WTC11 (cell line): ENCODE results near the gene PPP4R3B. TPM values are rescaled to one million over a fixed set of nuclear protein-coding genes. Genes with fewer than 3 reads are reported as not detected.
A peak's percentile ranks its signal among the peaks of the same experiment; 100 is the strongest.
"Not testable (repeated sequence)": the region's sequence is repeated elsewhere in the genome, so short reads cannot be mapped to it uniquely, and the experiment has no call there.

Experiments
- ATAC-seq: fragments of 200-7000 bp; cut with Tn5 transposase; 2 replicates; pipeline ENCODE4 v1.10.0; 2021; ENCODE audit warnings: mild to moderate bottlenecking, moderate library complexity
- CTCF ChIA-PET: fragments of 300-600 bp; sonication (Branson Sonifier 250); formaldehyde crosslinking; loops from one replicate; lab custom pipeline; 2021; ENCODE audit warnings: antibody characterized with exemption; lab: Charles Lee
- POLR2A ChIA-PET: fragments of 350-600 bp; sonication (Branson Sonifier 250); formaldehyde crosslinking; loops from one replicate; lab custom pipeline; 2021; ENCODE audit warnings: antibody characterized with exemption; lab: Charles Lee
- DNase-seq: peaks from one replicate; pipeline ENCODE4 v3.0.0; 2021; ENCODE audit warnings: low spot score
- H3K27ac Mint-ChIP-seq: 2 replicates; pipeline ENCODE4 v1.8.0; 2021; ENCODE audit warnings: mixed read lengths
- H3K27me3 Mint-ChIP-seq: 2 replicates; pipeline ENCODE4 v1.8.0; 2021; ENCODE audit warnings: low read depth, mild to moderate bottlenecking, moderate library complexity, mixed read lengths
- H3K36me3 Mint-ChIP-seq: 2 replicates; pipeline ENCODE4 v1.8.0; 2021; ENCODE audit warnings: mixed read lengths
- H3K4me1 Mint-ChIP-seq: 2 replicates; pipeline ENCODE4 v1.8.0; 2022; ENCODE audit warnings: mixed read lengths
- H3K4me3 Mint-ChIP-seq: 2 replicates; pipeline ENCODE4 v1.8.0; 2021; ENCODE audit warnings: mild to moderate bottlenecking, moderate library complexity, mixed read lengths
- H3K9me3 Mint-ChIP-seq: 2 replicates; pipeline ENCODE4 v1.8.0; 2021; ENCODE audit warnings: mixed read lengths
- CREB1 ChIP-seq: sonication (generic); formaldehyde crosslinking; IDR thresholded peaks from 2 replicates; pipeline ENCODE4 v1.8.0; 2023; ENCODE audit warnings: mild to moderate bottlenecking, missing genetic modification reagents
- EMX1 ChIP-seq: fragments of 250-450 bp; sonication (Bioruptor Pico); IDR thresholded peaks from 2 replicates; pipeline ENCODE4 v1.8.0; 2021; ENCODE audit warnings: mild to moderate bottlenecking
- ESRRA ChIP-seq: sonication (generic); formaldehyde crosslinking; IDR thresholded peaks from 2 replicates; pipeline ENCODE4 v1.8.1; 2022; ENCODE audit warnings: mild to moderate bottlenecking, missing genetic modification reagents, borderline replicate concordance
- JAZF1 ChIP-seq: fragments of 250-450 bp; sonication (Bioruptor Pico); IDR thresholded peaks from 2 replicates; pipeline ENCODE4 v1.9.0; 2021; ENCODE audit warnings: moderate library complexity, mild to moderate bottlenecking, inconsistent platforms
- MXD4 ChIP-seq: fragments of 250-450 bp; sonication (Bioruptor Pico); IDR thresholded peaks from 2 replicates; pipeline ENCODE4 v1.8.0; 2021; ENCODE audit warnings: mild to moderate bottlenecking, moderate library complexity, borderline replicate concordance
- MYBL2 ChIP-seq: sonication (generic); formaldehyde crosslinking; IDR thresholded peaks from 2 replicates; pipeline ENCODE4 v1.8.1; 2023; ENCODE audit warnings: mild to moderate bottlenecking, moderate library complexity, missing genetic modification reagents
- NFATC4 ChIP-seq: fragments of 250-450 bp; sonication (Bioruptor Pico); IDR thresholded peaks from 2 replicates; pipeline ENCODE4 v1.9.0; 2021; ENCODE audit warnings: mild to moderate bottlenecking
- NR1H2 ChIP-seq: sonication (generic); formaldehyde crosslinking; IDR thresholded peaks from 2 replicates; pipeline ENCODE4 v1.9.0; 2021; ENCODE audit warnings: mild to moderate bottlenecking, moderate library complexity, missing genetic modification reagents
- SMAD3 ChIP-seq: sonication (generic); formaldehyde crosslinking; IDR thresholded peaks from 2 replicates; pipeline ENCODE4 v1.8.0; 2022; ENCODE audit warnings: missing genetic modification reagents, mild to moderate bottlenecking, borderline replicate concordance
- SP1 ChIP-seq: sonication (generic); formaldehyde crosslinking; conservative IDR thresholded peaks from 2 replicates; pipeline ENCODE4 v1.8.1; 2022; ENCODE audit warnings: missing genetic modification reagents
- ZBTB21 ChIP-seq: sonication (generic); formaldehyde crosslinking; IDR thresholded peaks from 2 replicates; pipeline ENCODE4 v1.8.1; 2023; ENCODE audit warnings: mild to moderate bottlenecking, missing genetic modification reagents, borderline replicate concordance
- ZNF232 ChIP-seq: sonication (generic); formaldehyde crosslinking; IDR thresholded peaks from 2 replicates; pipeline ENCODE4 v1.8.0; 2022; ENCODE audit warnings: mild to moderate bottlenecking, missing genetic modification reagents
- total RNA-seq: library from RNA; stranded (reverse); gene quantifications from 3 replicates; pipeline ENCODE4 v1.2.3, GENCODE V29; 2021
- TF ChIP-seq, protein P1 (sequence below): sonication (generic); formaldehyde crosslinking; IDR thresholded peaks from 2 replicates; pipeline ENCODE4 v1.8.0; 2022; ENCODE audit warnings: mild to moderate bottlenecking, missing genetic modification reagents
- TF ChIP-seq, protein P2 (sequence below): fragments of 250-450 bp; sonication (Bioruptor Pico); IDR thresholded peaks from 2 replicates; pipeline ENCODE4 v1.8.0; 2021; ENCODE audit warnings: mild to moderate bottlenecking
- TF ChIP-seq, protein P3 (sequence below): sonication (generic); formaldehyde crosslinking; IDR thresholded peaks from 2 replicates; pipeline ENCODE4 v1.8.1; 2023; ENCODE audit warnings: mild to moderate bottlenecking, missing genetic modification reagents, moderate library complexity
- TF ChIP-seq, protein P4 (sequence below): sonication (generic); formaldehyde crosslinking; conservative IDR thresholded peaks from 2 replicates; pipeline ENCODE4 v1.8.1; 2023; ENCODE audit warnings: mild to moderate bottlenecking, low read depth, missing genetic modification reagents, moderate library complexity
- TF ChIP-seq, protein P5 (sequence below): sonication (generic); formaldehyde crosslinking; IDR thresholded peaks from 2 replicates; pipeline ENCODE4 v1.8.1; 2022; ENCODE audit warnings: mild to moderate bottlenecking, moderate library complexity, missing genetic modification reagents
- TF ChIP-seq, protein P6 (sequence below): sonication (generic); formaldehyde crosslinking; IDR thresholded peaks from 2 replicates; pipeline ENCODE4 v1.8.1; 2023; ENCODE audit warnings: mild to moderate bottlenecking, moderate library complexity, missing genetic modification reagents
- TF ChIP-seq, protein P7 (sequence below): fragments of 200-600 bp; IDR thresholded peaks from 2 replicates; pipeline ENCODE4 v1.8.0; 2022; ENCODE audit warnings: antibody characterized with exemption

PPP4R3B gene
- total RNA-seq, 1 experiment from 2014 or later, result 39.0 TPM

DNA sequence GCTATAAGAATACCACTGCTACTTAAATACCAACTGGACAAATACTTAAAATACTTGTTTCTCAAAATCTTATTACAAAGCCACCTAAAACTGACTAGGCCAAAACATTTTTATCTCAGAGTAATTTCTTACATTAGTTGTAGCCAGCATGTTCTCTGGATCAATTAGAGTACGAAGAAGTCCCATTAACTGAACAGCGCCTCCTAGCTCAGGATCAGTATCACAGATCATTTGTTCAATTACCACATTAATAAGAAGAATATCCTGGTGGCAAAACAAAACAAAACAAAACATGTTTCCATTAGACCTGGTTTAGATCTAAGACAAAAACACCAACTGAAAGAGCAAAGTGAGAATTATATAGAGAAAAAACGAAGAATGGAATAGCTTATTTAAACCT is 36.0 kb downstream of the PPP4R3B start:
- CTCF ChIA-PET, result interaction anchor here (0.8 to 1.3 kb wide), 7 partner anchors 9 to 62 kb away, joined by 3 to 4 read pairs (median 3); partner anchors contain the start of gene CFAP36
- H3K4me1 Mint-ChIP-seq, result no peaks in the 10 kb centered on the region
- TF ChIP-seq, protein P1, sequence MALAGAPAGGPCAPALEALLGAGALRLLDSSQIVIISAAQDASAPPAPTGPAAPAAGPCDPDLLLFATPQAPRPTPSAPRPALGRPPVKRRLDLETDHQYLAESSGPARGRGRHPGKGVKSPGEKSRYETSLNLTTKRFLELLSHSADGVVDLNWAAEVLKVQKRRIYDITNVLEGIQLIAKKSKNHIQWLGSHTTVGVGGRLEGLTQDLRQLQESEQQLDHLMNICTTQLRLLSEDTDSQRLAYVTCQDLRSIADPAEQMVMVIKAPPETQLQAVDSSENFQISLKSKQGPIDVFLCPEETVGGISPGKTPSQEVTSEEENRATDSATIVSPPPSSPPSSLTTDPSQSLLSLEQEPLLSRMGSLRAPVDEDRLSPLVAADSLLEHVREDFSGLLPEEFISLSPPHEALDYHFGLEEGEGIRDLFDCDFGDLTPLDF (CRISPR knock-in tag), result no peak
- TF ChIP-seq, protein P2, sequence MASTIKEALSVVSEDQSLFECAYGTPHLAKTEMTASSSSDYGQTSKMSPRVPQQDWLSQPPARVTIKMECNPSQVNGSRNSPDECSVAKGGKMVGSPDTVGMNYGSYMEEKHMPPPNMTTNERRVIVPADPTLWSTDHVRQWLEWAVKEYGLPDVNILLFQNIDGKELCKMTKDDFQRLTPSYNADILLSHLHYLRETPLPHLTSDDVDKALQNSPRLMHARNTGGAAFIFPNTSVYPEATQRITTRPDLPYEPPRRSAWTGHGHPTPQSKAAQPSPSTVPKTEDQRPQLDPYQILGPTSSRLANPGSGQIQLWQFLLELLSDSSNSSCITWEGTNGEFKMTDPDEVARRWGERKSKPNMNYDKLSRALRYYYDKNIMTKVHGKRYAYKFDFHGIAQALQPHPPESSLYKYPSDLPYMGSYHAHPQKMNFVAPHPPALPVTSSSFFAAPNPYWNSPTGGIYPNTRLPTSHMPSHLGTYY, result no peak
- TF ChIP-seq NFATC4 (CRISPR knock-in tag), result no peak
- TF ChIP-seq CREB1 (CRISPR knock-in tag), result no peak
- TF ChIP-seq SMAD3 (CRISPR knock-in tag), result no peak
- no peak for TF ChIP-seq MYBL2 (CRISPR knock-in tag)
- no peak for TF ChIP-seq SP1
- H3K9me3 Mint-ChIP-seq, result no peaks in the 10 kb centered on the region
- POLR2A ChIA-PET, result no interaction called here
- H3K4me3 Mint-ChIP-seq, result no peak overlapping the region
- H3K36me3 Mint-ChIP-seq, result peaks cover 29% of the 10 kb centered on the region
- peak; percentile 36; the same call in 1 of the 2 replicates for ATAC-seq
- H3K27me3 Mint-ChIP-seq, result no peaks in the 10 kb centered on the region
- no peak for DNase-seq
- 0 out of 2 replicates have a peak overlapping the region, but pooled peaks have one; percentile 22 for H3K27ac Mint-ChIP-seq

DNA sequence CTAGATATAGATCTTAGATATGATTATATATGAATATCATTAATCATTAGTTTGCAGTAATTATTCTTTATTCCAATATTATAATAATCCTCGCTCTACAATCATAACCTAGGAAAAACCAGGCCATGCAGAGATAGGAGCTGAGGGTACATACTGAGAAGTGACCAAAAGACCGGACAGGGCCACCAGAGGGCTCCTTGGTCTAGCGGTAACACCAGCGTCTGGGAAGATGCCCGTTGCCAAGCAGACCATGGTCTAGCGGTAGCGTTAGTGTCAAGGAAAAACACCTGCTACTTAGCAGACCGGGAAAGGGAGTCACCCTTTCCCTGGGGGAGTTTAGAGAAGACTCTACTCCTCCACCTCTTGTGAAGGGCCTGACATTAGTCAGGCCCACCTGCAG is 48.4 kb downstream of the PPP4R3B start:
- H3K9me3 Mint-ChIP-seq, POLR2A ChIA-PET, DNase-seq, ATAC-seq, H3K27ac Mint-ChIP-seq, H3K4me3 Mint-ChIP-seq, H3K27me3 Mint-ChIP-seq, H3K4me1 Mint-ChIP-seq: not testable (repeated sequence)
- CTCF ChIA-PET, result interaction anchor here (1.1 to 2.0 kb wide), 3 partner anchors 13 to 49 kb away, joined by 3 to 4 read pairs (median 4); partner anchors contain the start of gene CFAP36
- H3K36me3 Mint-ChIP-seq, result peaks cover 34% of the 10 kb centered on the region

DNA sequence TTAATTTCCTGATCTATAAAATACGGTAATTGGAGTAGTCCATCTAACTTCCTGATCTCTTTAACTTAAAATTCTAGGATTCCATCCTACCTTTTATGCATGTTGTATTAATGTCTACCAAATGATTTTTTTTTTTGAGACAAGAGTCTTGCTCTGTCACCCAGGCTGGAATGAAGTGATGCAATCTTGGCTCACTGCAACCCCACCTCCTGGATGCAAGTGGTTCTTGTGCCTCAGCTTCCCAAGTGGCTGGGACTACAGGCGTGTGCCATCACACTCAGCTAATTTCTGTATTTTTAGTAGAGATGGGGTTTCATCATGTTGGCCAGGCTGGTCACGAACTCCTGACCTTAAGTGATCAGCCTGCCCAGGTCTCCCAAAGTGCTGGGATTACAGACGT is 50.1 kb downstream of the PPP4R3B start:
- peaks cover 12% of the 10 kb centered on the region for H3K9me3 Mint-ChIP-seq
- peaks cover 50% of the 10 kb centered on the region for H3K36me3 Mint-ChIP-seq
- POLR2A ChIA-PET, result interaction anchor here (0.6 kb wide), 1 partner anchor 8 kb away, joined by 3 read pairs; no protein-coding TSS in a partner anchor
- TF ChIP-seq NR1H2 (no peak), ZBTB21 (CRISPR knock-in tag) (no peak), ESRRA (CRISPR knock-in tag) (no peak), MXD4 (no peak), JAZF1 (CRISPR knock-in tag) (no peak), ZNF232 (CRISPR knock-in tag) (no peak), EMX1 (no peak)
- TF ChIP-seq, protein P3, sequence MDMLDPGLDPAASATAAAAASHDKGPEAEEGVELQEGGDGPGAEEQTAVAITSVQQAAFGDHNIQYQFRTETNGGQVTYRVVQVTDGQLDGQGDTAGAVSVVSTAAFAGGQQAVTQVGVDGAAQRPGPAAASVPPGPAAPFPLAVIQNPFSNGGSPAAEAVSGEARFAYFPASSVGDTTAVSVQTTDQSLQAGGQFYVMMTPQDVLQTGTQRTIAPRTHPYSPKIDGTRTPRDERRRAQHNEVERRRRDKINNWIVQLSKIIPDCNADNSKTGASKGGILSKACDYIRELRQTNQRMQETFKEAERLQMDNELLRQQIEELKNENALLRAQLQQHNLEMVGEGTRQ, result no peak
- TF ChIP-seq, protein P4, sequence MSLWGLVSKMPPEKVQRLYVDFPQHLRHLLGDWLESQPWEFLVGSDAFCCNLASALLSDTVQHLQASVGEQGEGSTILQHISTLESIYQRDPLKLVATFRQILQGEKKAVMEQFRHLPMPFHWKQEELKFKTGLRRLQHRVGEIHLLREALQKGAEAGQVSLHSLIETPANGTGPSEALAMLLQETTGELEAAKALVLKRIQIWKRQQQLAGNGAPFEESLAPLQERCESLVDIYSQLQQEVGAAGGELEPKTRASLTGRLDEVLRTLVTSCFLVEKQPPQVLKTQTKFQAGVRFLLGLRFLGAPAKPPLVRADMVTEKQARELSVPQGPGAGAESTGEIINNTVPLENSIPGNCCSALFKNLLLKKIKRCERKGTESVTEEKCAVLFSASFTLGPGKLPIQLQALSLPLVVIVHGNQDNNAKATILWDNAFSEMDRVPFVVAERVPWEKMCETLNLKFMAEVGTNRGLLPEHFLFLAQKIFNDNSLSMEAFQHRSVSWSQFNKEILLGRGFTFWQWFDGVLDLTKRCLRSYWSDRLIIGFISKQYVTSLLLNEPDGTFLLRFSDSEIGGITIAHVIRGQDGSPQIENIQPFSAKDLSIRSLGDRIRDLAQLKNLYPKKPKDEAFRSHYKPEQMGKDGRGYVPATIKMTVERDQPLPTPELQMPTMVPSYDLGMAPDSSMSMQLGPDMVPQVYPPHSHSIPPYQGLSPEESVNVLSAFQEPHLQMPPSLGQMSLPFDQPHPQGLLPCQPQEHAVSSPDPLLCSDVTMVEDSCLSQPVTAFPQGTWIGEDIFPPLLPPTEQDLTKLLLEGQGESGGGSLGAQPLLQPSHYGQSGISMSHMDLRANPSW, result no peak
- TF ChIP-seq, protein P5, sequence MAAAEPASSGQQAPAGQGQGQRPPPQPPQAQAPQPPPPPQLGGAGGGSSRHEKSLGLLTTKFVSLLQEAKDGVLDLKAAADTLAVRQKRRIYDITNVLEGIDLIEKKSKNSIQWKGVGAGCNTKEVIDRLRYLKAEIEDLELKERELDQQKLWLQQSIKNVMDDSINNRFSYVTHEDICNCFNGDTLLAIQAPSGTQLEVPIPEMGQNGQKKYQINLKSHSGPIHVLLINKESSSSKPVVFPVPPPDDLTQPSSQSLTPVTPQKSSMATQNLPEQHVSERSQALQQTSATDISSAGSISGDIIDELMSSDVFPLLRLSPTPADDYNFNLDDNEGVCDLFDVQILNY (CRISPR knock-in tag), result no peak
- TF ChIP-seq, protein P6, sequence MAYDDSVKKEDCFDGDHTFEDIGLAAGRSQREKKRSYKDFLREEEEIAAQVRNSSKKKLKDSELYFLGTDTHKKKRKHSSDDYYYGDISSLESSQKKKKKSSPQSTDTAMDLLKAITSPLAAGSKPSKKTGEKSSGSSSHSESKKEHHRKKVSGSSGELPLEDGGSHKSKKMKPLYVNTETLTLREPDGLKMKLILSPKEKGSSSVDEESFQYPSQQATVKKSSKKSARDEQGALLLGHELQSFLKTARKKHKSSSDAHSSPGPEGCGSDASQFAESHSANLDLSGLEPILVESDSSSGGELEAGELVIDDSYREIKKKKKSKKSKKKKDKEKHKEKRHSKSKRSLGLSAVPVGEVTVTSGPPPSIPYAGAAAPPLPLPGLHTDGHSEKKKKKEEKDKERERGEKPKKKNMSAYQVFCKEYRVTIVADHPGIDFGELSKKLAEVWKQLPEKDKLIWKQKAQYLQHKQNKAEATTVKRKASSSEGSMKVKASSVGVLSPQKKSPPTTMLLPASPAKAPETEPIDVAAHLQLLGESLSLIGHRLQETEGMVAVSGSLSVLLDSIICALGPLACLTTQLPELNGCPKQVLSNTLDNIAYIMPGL (CRISPR knock-in tag), result no peak
- TF ChIP-seq, protein P7, sequence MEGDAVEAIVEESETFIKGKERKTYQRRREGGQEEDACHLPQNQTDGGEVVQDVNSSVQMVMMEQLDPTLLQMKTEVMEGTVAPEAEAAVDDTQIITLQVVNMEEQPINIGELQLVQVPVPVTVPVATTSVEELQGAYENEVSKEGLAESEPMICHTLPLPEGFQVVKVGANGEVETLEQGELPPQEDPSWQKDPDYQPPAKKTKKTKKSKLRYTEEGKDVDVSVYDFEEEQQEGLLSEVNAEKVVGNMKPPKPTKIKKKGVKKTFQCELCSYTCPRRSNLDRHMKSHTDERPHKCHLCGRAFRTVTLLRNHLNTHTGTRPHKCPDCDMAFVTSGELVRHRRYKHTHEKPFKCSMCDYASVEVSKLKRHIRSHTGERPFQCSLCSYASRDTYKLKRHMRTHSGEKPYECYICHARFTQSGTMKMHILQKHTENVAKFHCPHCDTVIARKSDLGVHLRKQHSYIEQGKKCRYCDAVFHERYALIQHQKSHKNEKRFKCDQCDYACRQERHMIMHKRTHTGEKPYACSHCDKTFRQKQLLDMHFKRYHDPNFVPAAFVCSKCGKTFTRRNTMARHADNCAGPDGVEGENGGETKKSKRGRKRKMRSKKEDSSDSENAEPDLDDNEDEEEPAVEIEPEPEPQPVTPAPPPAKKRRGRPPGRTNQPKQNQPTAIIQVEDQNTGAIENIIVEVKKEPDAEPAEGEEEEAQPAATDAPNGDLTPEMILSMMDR, result no peak
- no peaks in the 10 kb centered on the region for H3K4me1 Mint-ChIP-seq
- H3K4me3 Mint-ChIP-seq, result no peak overlapping the region
- CTCF ChIA-PET, result interaction anchor here (2.0 kb wide), 1 partner anchor 48 kb away, joined by 4 read pairs; the partner anchor contains the start of gene CFAP36
- no peaks in the 10 kb centered on the region for H3K27me3 Mint-ChIP-seq
- DNase-seq, result no peak
- no peak overlapping the region for H3K27ac Mint-ChIP-seq
- ATAC-seq, result no peak
